GM23248 (cell line): ENCODE results near the gene NOC2L. TPM values are rescaled to one million over a fixed set of nuclear protein-coding genes. Genes with fewer than 3 reads are reported as not detected.

Experiments
- DNase-seq: peaks from one replicate; pipeline ENCODE4 v3.0.0-alpha.2; 2015
- H2AFZ ChIP-seq: fragments of 200-600 bp; sonication (generic); 2 replicates; pipeline ENCODE4 v1.6.1; 2016; ENCODE audit warnings: antibody characterized with exemption
- H3F3A ChIP-seq: fragments of 200-600 bp; sonication (generic); 2 replicates; pipeline ENCODE4 v1.6.1; 2016; ENCODE audit warnings: mild to moderate bottlenecking, antibody characterized with exemption, mixed run types; ENCODE audit not compliant: insufficient read depth
- H3K27ac ChIP-seq: fragments of 200-600 bp; sonication (generic); 2 replicates; pipeline ENCODE4 v1.5.1; 2016; ENCODE audit warnings: mild to moderate bottlenecking
- H3K27me3 ChIP-seq: fragments of 200-600 bp; sonication (generic); replicated peaks from 2 replicates; pipeline ENCODE4 v1.6.1; 2016; ENCODE audit warnings: mild to moderate bottlenecking; ENCODE audit not compliant: insufficient read depth
- H3K36me3 ChIP-seq: fragments of 200-600 bp; sonication (generic); 2 replicates; pipeline ENCODE4 v1.6.1; 2016; ENCODE audit warnings: low read depth, mild to moderate bottlenecking
- H3K4me1 ChIP-seq: fragments of 200-600 bp; sonication (generic); 2 replicates; pipeline ENCODE4 v1.6.1; 2016; ENCODE audit warnings: mild to moderate bottlenecking; ENCODE audit not compliant: insufficient read depth
- H3K4me2 ChIP-seq: fragments of 200-600 bp; sonication (generic); one replicate; pipeline ENCODE4 v1.6.1; 2016; ENCODE audit warnings: mild to moderate bottlenecking; ENCODE audit not compliant: unreplicated experiment
- H3K4me3 ChIP-seq: fragments of 200-600 bp; sonication (generic); 2 replicates; pipeline ENCODE4 v1.5.1; 2016; ENCODE audit warnings: mild to moderate bottlenecking
- H3K79me2 ChIP-seq: fragments of 200-600 bp; sonication (generic); 2 replicates; pipeline ENCODE4 v1.6.1; 2016; ENCODE audit warnings: mild to moderate bottlenecking; ENCODE audit not compliant: insufficient read depth
- H3K9ac ChIP-seq: fragments of 200-600 bp; sonication (generic); 2 replicates; pipeline ENCODE4 v1.6.1; 2016; ENCODE audit warnings: mild to moderate bottlenecking
- H3K9me2 ChIP-seq: fragments of 200-600 bp; sonication (generic); 2 replicates; pipeline ENCODE4 v1.6.1; 2016; ENCODE audit warnings: mixed run types, mild to moderate bottlenecking, moderate library complexity; ENCODE audit not compliant: insufficient read depth
- H3K9me3 ChIP-seq: fragments of 200-600 bp; sonication (generic); one replicate; pipeline ENCODE4 v1.6.1; 2017; ENCODE audit warnings: low read depth
- H4K20me1 ChIP-seq: fragments of 200-600 bp; sonication (generic); 2 replicates; pipeline ENCODE4 v1.6.0; 2016; ENCODE audit not compliant: insufficient read depth
- EZH2 ChIP-seq: fragments of 200-600 bp; sonication (generic); IDR thresholded peaks from 2 replicates; pipeline ENCODE4 v1.6.1; 2018; ENCODE audit warnings: antibody characterized with exemption, mild to moderate bottlenecking; ENCODE audit not compliant: insufficient read depth, poor library complexity, severe bottlenecking
- EZH2phosphoT487 ChIP-seq: fragments of 200-600 bp; sonication (generic); IDR thresholded peaks from 2 replicates; pipeline ENCODE4 v1.6.1; 2018; ENCODE audit warnings: antibody characterized with exemption, moderate library complexity, mild to moderate bottlenecking, low read depth; ENCODE audit not compliant: insufficient read depth
- WGBS, 2 experiments: methylation state at CpG; one replicate each; pipeline ENCODE4 v1.1.6; 2015 to 2017; ENCODE audit warnings: low lambda C conversion rate in 2 of 2, low coverage in 1 of 2; ENCODE audit errors: missing lambda C conversion rate in 2 of 2; 5-methylcytosine and 5-hydroxymethylcytosine counted together
- in situ Hi-C: fragments of 300-500 bp; cut with MboI; formaldehyde crosslinking; loops from 2 replicates; pipeline ENCODE4 v1.15.0; 2020
- polyA plus RNA-seq: library from polyadenylated mRNA; unstranded; fragments of >200 nt; fragmentation: Nextera tagmentation; extraction: Ambion mirVana; gene quantifications from 2 replicates; pipeline ENCODE4 v1.2.1, GENCODE V29; 2016
- total RNA-seq: library from RNA; depleted of rRNA; stranded (reverse); fragments of >200 nt; shearing (Covaris generic); gene quantifications from 2 replicates; pipeline ENCODE4 v1.2.3, GENCODE V29; 2014

Gene NOC2L
- total and polyA plus RNA-seq, 2 experiments from 2014 or later, result 64.0 to 67.3 TPM

GRCh38 chr1:942864-943533, 16.1 kb downstream of the NOC2L start:
- no peaks in the 10 kb centered on the region for H3K36me3 ChIP-seq
- in situ Hi-C loops, result no loop called here
- peaks cover 23% of the 10 kb centered on the region; the same call in 1 of the 2 replicates for H3K4me1 ChIP-seq
- no peaks in the 10 kb centered on the region for H3K79me2 ChIP-seq
- DNase-seq, result peak; percentile 47
- no peaks in the 10 kb centered on the region for H3K9me2 ChIP-seq
- H3K27ac ChIP-seq, result peak overlapping the region; percentile 73
- WGBS, 2 experiments, result 47 to 49% methylated on average over 27 of the region's 27 CpGs
- peak overlapping the region; percentile 70; the same call in 1 of the 2 replicates for H3K9ac ChIP-seq
- H3F3A ChIP-seq, result peaks cover 16% of the 10 kb centered on the region; the same call in 1 of the 2 replicates
- no peak overlapping the region for H2AFZ ChIP-seq
- TF ChIP-seq EZH2phosphoT487 (no peak), EZH2 (no peak)
- no peak overlapping the region for H3K4me3 ChIP-seq
- no peaks in the 10 kb centered on the region for H4K20me1 ChIP-seq
- H3K9me3 ChIP-seq, result no peaks in the 10 kb centered on the region
- H3K4me2 ChIP-seq, result no peak overlapping the region
- H3K27me3 ChIP-seq, result no peaks in the 10 kb centered on the region

DNA sequence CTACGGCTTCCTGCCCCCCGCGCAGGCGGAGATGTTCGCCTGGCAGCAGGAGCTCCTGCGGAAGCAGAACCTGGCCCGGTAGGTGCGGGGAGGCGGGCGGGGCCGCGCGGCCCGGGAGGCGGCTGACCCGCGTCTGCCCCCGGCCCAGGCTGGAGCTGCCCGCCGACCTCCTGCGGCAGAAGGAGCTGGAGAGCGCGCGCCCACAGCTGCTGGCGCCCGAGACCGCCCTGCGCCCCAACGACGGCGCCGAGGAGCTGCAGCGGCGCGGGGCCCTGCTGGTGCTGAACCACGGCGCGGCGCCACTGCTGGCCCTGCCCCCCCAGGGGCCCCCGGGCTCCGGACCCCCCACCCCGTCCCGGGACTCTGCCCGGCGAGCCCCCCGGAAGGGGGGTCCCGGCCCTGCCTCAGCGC, 16.6 kb downstream of the NOC2L start:
- 4% methylated on average over 4 to 37 of the region's 48 CpGs for WGBS, 2 experiments
- TF ChIP-seq EZH2 (no peak), EZH2phosphoT487 (no peak)
- peak; percentile 67 for DNase-seq
- no peaks in the 10 kb centered on the region for H4K20me1 ChIP-seq
- no peaks in the 10 kb centered on the region for H3K27me3 ChIP-seq
- H3K9me3 ChIP-seq, result no peaks in the 10 kb centered on the region
- H3K36me3 ChIP-seq, result no peaks in the 10 kb centered on the region
- H3K79me2 ChIP-seq, result no peaks in the 10 kb centered on the region
- H3K9me2 ChIP-seq, result no peaks in the 10 kb centered on the region
- H3K27ac ChIP-seq, result peak overlapping the region; percentile 73
- H3K9ac ChIP-seq, result peak overlapping the region; percentile 70
- H3K4me1 ChIP-seq, result peaks cover 25% of the 10 kb centered on the region; the same call in 1 of the 2 replicates
- H3K4me2 ChIP-seq, result peak overlapping the region; percentile 43
- in situ Hi-C loops, result no loop called here
- no peak overlapping the region for H2AFZ ChIP-seq
- peak overlapping the region; percentile 57 for H3K4me3 ChIP-seq
- H3F3A ChIP-seq, result peaks cover 16% of the 10 kb centered on the region; the same call in 1 of the 2 replicates

DNA sequence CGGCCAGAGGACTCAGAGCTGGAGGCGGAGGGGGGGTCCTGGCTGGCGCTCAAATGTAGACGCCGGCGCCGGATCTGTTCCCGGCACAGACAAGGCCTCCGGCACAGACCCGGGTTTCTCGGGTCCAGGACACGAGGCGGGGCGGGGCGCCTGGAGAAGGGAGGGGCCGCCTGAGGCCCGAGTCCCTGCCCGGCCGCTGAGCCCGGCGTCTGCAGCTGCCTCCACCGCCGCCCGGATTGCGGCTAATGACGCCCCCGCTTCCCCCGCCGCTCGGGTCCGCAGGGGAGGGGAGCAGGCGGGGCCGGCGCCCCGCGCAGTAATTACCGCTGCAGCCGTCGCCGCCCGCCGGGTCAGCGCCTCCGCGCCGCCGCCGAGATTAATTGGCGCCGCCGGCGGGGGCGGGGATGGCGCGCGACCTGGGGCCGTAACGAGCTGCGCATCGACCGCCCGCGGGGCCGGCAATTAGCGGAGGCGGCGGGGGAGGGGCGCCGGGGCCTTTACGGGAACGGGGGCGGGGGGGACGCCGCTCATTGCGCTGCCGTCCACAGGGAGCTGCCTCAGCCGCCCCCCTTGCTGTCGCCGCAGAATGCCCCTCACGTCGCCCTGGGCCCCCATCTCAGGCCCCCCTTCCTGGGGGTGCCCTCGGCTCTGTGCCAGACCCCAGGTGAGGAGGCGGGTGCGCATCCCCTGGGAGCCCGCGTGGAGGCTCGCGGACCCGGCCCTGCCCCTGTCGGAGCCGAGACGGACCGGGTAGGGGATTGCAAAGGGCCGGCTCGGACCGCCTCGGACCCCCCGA, 17.3 kb downstream of the NOC2L start:
- H3K79me2 ChIP-seq, result no peaks in the 10 kb centered on the region
- H3F3A ChIP-seq, result peaks cover 16% of the 10 kb centered on the region; the same call in 1 of the 2 replicates
- no peaks in the 10 kb centered on the region for H4K20me1 ChIP-seq
- peaks cover 25% of the 10 kb centered on the region; the same call in 1 of the 2 replicates for H3K4me1 ChIP-seq
- peak overlapping the region; percentile 57 for H3K4me3 ChIP-seq
- H3K4me2 ChIP-seq, result peak overlapping the region; percentile 43
- no peaks in the 10 kb centered on the region for H3K9me3 ChIP-seq
- H3K9me2 ChIP-seq, result no peaks in the 10 kb centered on the region
- DNase-seq, result peak; percentile 95
- peak overlapping the region; percentile 53; the same call in 1 of the 2 replicates for H2AFZ ChIP-seq
- peak overlapping the region; percentile 73 for H3K27ac ChIP-seq
- H3K9ac ChIP-seq, result peak overlapping the region; percentile 70
- TF ChIP-seq EZH2phosphoT487 (no peak), EZH2 (no peak)
- no peaks in the 10 kb centered on the region for H3K36me3 ChIP-seq
- WGBS, 2 experiments, result 2% methylated on average over 20 to 63 of the region's 98 CpGs
- no peaks in the 10 kb centered on the region for H3K27me3 ChIP-seq
- in situ Hi-C loops, result no loop called here

- Histone ChIP-seq H3K4me3 (peak overlapping the region; percentile 57; the same call in 1 of the 2 replicates), H4K20me1 (no peaks in the 10 kb centered on the region), H2AFZ (peak overlapping the region; percentile 53), H3K27me3 (no peaks in the 10 kb centered on the region), H3K4me2 (peak overlapping the region; percentile 44), H3K36me3 (no peaks in the 10 kb centered on the region), H3K4me1 (peaks cover 25% of the 10 kb centered on the region; the same call in 1 of the 2 replicates), H3K9me2 (no peaks in the 10 kb centered on the region), H3K79me2 (no peaks in the 10 kb centered on the region), H3K9ac (peak overlapping the region; percentile 70), H3F3A (peaks cover 16% of the 10 kb centered on the region; the same call in 1 of the 2 replicates), H3K27ac (peak overlapping the region; percentile 73), H3K9me3 (no peaks in the 10 kb centered on the region)
- WGBS, 2 experiments, result 15 to 22% methylated on average over 33 to 36 of the region's 36 CpGs
- TF ChIP-seq EZH2 (no peak), EZH2phosphoT487 (no peak)
- DNase-seq, result peak; percentile 27
- in situ Hi-C loops, result no loop called here
Measured at GRCh38 chr1:941015-941587, 18.0 kb downstream of the NOC2L start.
